NT2/D1 (cell line): ENCODE results near the gene WNK1.
A peak's percentile ranks its signal among the peaks of the same experiment; 100 is the strongest.

Source experiments
- DNase-seq: peaks from one replicate; pipeline ENCODE4 v3.0.0-alpha.2; 2011; ENCODE audit warnings: low read depth, low spot score
- H3K27me3 ChIP-seq: 2 replicates; pipeline ENCODE4 v1.6.0; 2011; ENCODE audit warnings: mild to moderate bottlenecking; ENCODE audit not compliant: insufficient read length, insufficient read depth
- H3K36me3 ChIP-seq: 2 replicates; pipeline ENCODE4 v1.6.1; 2011; ENCODE audit warnings: mild to moderate bottlenecking, low read length, mixed read lengths; ENCODE audit not compliant: insufficient read depth, insufficient read length
- H3K4me1 ChIP-seq: 2 replicates; pipeline ENCODE4 v1.5.1; 2011; ENCODE audit not compliant: insufficient read depth, insufficient read length
- H3K4me3 ChIP-seq: 2 replicates; pipeline ENCODE4 v1.5.1; 2011; ENCODE audit warnings: low read depth; ENCODE audit not compliant: insufficient read length
- H3K9ac ChIP-seq: 2 replicates; pipeline ENCODE4 v1.6.0; 2011; ENCODE audit warnings: low read depth; ENCODE audit not compliant: insufficient read length
- H3K9me3 ChIP-seq: 2 replicates; pipeline ENCODE4 v1.5.1; 2011; ENCODE audit warnings: mild to moderate bottlenecking, low read length; ENCODE audit not compliant: insufficient read depth
- SUZ12 ChIP-seq: IDR thresholded peaks from 2 replicates; pipeline ENCODE4 v1.6.1; 2011; ENCODE audit not compliant: insufficient read length, insufficient read depth; ENCODE audit errors: extremely low read depth
- YY1 ChIP-seq: IDR thresholded peaks from 2 replicates; pipeline ENCODE4 v1.6.1; 2011; ENCODE audit not compliant: insufficient read length, insufficient read depth
- ZNF274 ChIP-seq: IDR thresholded peaks from 2 replicates; pipeline ENCODE4 v1.6.1; 2011; ENCODE audit warnings: mild to moderate bottlenecking, low read depth, low read length

Gene WNK1

GRCh38 chr12:716506-716905 is 35.9 kb upstream of the WNK1 start:
- DNase-seq: no peak

GRCh38 chr12:718756-719102 is 33.6 kb upstream of the WNK1 start:
- H3K9me3 ChIP-seq: no peaks in the 10 kb centered on the region
- H3K4me1 ChIP-seq: peaks cover 23% of the 10 kb centered on the region
- H3K9ac ChIP-seq: no peak overlapping the region
- TF ChIP-seq ZNF274 (no peak), YY1 (no peak), SUZ12 (no peak)
- H3K4me3 ChIP-seq: no peak overlapping the region
- H3K27me3 ChIP-seq: no peaks in the 10 kb centered on the region
- H3K36me3 ChIP-seq: no peaks in the 10 kb centered on the region
- DNase-seq: no peak

More at GRCh38 chr12:716506-716905, 35.9 kb upstream of the WNK1 start:
- Histone ChIP-seq H3K4me3 (no peak overlapping the region), H3K9ac (no peak overlapping the region), H3K4me1 (peaks cover 25% of the 10 kb centered on the region), H3K9me3 (no peaks in the 10 kb centered on the region), H3K36me3 (no peaks in the 10 kb centered on the region), H3K27me3 (no peaks in the 10 kb centered on the region)
- no peak for TF ChIP-seq YY1
- no peak for TF ChIP-seq SUZ12
- TF ChIP-seq ZNF274: no peak

GRCh38 chr12:720231-720941 is 32.0 kb upstream of the WNK1 start:
- Histone ChIP-seq H3K9me3 (no peaks in the 10 kb centered on the region), H3K27me3 (no peaks in the 10 kb centered on the region), H3K36me3 (no peaks in the 10 kb centered on the region), H3K9ac (no peak overlapping the region), H3K4me3 (no peak overlapping the region), H3K4me1 (peaks cover 21% of the 10 kb centered on the region)
- TF ChIP-seq SUZ12 (no peak), ZNF274 (no peak), YY1 (no peak)
- DNase-seq: no peak

- Histone ChIP-seq H3K4me3 (no peak overlapping the region), H3K9me3 (no peaks in the 10 kb centered on the region), H3K9ac (no peak overlapping the region), H3K27me3 (no peaks in the 10 kb centered on the region), H3K4me1 (peaks cover 9% of the 10 kb centered on the region), H3K36me3 (no peaks in the 10 kb centered on the region)
- DNase-seq: peak; percentile 67
- no peak for TF ChIP-seq YY1
- no peak for TF ChIP-seq ZNF274
- TF ChIP-seq SUZ12: no peak
Measured at GRCh38 chr12:724194-724855, 28.1 kb upstream of the WNK1 start.

GRCh38 chr12:725076-725475 is 27.3 kb upstream of the WNK1 start:
- Histone ChIP-seq H3K27me3 (no peaks in the 10 kb centered on the region), H3K4me3 (no peak overlapping the region), H3K9ac (no peak overlapping the region), H3K36me3 (no peaks in the 10 kb centered on the region), H3K9me3 (no peaks in the 10 kb centered on the region), H3K4me1 (peaks cover 7% of the 10 kb centered on the region)
- DNase-seq: no peak
- no peak for TF ChIP-seq SUZ12
- no peak for TF ChIP-seq ZNF274
- no peak for TF ChIP-seq YY1

GRCh38 chr12:726281-727140 is 25.9 kb upstream of the WNK1 start:
- H3K9me3 ChIP-seq: peaks cover 8% of the 10 kb centered on the region; the same call in 1 of the 2 replicates
- DNase-seq: no peak
- H3K27me3 ChIP-seq: no peaks in the 10 kb centered on the region
- no peaks in the 10 kb centered on the region for H3K4me1 ChIP-seq
- H3K36me3 ChIP-seq: no peaks in the 10 kb centered on the region
- no peak overlapping the region for H3K9ac ChIP-seq
- H3K4me3 ChIP-seq: no peak overlapping the region
- no peak for TF ChIP-seq YY1
- TF ChIP-seq ZNF274: no peak
- no peak for TF ChIP-seq SUZ12

GRCh38 chr12:727321-727720 is 25.1 kb upstream of the WNK1 start:
- no peak for DNase-seq
- H3K36me3 ChIP-seq: no peaks in the 10 kb centered on the region
- peaks cover 8% of the 10 kb centered on the region; the same call in 1 of the 2 replicates for H3K9me3 ChIP-seq
- no peak for TF ChIP-seq ZNF274
- TF ChIP-seq SUZ12: no peak
- TF ChIP-seq YY1: no peak
- H3K9ac ChIP-seq: no peak overlapping the region
- H3K4me1 ChIP-seq: no peaks in the 10 kb centered on the region
- H3K4me3 ChIP-seq: no peak overlapping the region
- no peaks in the 10 kb centered on the region for H3K27me3 ChIP-seq

GRCh38 chr12:728781-729180 is 23.6 kb upstream of the WNK1 start:
- TF ChIP-seq ZNF274 (no peak), YY1 (no peak), SUZ12 (no peak)
- no peaks in the 10 kb centered on the region for H3K27me3 ChIP-seq
- H3K9ac ChIP-seq: no peak overlapping the region
- DNase-seq: no peak
- H3K36me3 ChIP-seq: no peaks in the 10 kb centered on the region
- H3K9me3 ChIP-seq: peaks cover 8% of the 10 kb centered on the region; the same call in 1 of the 2 replicates
- no peak overlapping the region for H3K4me3 ChIP-seq
- no peaks in the 10 kb centered on the region for H3K4me1 ChIP-seq
